Colonic mucosa (tissue), 4 donors: ENCODE results near the gene PRMT5. TPM values are rescaled to one million over a fixed set of nuclear protein-coding genes. Genes with fewer than 3 reads are reported as not detected.
A peak's percentile ranks its signal among the peaks of the same experiment; 100 is the strongest.

Experiments
- DNase-seq: peaks from one replicate; pipeline ENCODE4 v3.0.0-alpha.2; 2020
- H3K27ac ChIP-seq: fragments of 200-600 bp; one replicate; pipeline ENCODE4 v1.8.0; 2021
- H3K27me3 ChIP-seq: fragments of 200-600 bp; one replicate; pipeline ENCODE4 v1.8.0; 2021
- H3K36me3 ChIP-seq: fragments of 200-600 bp; one replicate; pipeline ENCODE4 v1.8.0; 2021
- H3K4me1 ChIP-seq: fragments of 200-600 bp; one replicate; pipeline ENCODE4 v1.8.0; 2021; ENCODE audit warnings: mild to moderate bottlenecking
- H3K4me3 ChIP-seq: fragments of 200-600 bp; one replicate; pipeline ENCODE4 v1.8.0; 2021
- H3K9ac ChIP-seq, 2 donors: one replicate each; pipeline ENCODE4 v1.7.0; 2013; ENCODE audit warnings: control low read depth in 2 of 2, low read depth in 2 of 2, low read length in 2 of 2
- H3K9me3 ChIP-seq: fragments of 200-600 bp; one replicate; pipeline ENCODE4 v1.8.0; 2021
- CTCF ChIP-seq: fragments of 200-600 bp; IDR thresholded peaks from one replicate; pipeline ENCODE4 v1.8.0; 2022; ENCODE audit warnings: antibody characterized with exemption, mild to moderate bottlenecking
- intact Hi-C: fragments of 100-400 bp; cut with DNase I; formaldehyde crosslinking; loops from one replicate; pipeline ENCODE4 v1.14.1; 2022
- total RNA-seq, 2 donors: library from RNA; stranded (reverse); fragmentation: NEBNext Ultra II Directional in 1 of 2; extraction: Animal tissue kit (Norgen Biotek cat#: 25700) in 1 of 2; gene quantifications; one replicate each; pipeline ENCODE4 v1.2.1, GENCODE V29; 2021
- donor health status: healthy.
- donor health status: DM: no; HTN: no; CAD: no.
- donor health status: DM: no; HTN: no; CAD: no.

The PRMT5 gene
- total RNA-seq: 10 to 100 TPM; 39.3 to 86.4 TPM

DNA sequence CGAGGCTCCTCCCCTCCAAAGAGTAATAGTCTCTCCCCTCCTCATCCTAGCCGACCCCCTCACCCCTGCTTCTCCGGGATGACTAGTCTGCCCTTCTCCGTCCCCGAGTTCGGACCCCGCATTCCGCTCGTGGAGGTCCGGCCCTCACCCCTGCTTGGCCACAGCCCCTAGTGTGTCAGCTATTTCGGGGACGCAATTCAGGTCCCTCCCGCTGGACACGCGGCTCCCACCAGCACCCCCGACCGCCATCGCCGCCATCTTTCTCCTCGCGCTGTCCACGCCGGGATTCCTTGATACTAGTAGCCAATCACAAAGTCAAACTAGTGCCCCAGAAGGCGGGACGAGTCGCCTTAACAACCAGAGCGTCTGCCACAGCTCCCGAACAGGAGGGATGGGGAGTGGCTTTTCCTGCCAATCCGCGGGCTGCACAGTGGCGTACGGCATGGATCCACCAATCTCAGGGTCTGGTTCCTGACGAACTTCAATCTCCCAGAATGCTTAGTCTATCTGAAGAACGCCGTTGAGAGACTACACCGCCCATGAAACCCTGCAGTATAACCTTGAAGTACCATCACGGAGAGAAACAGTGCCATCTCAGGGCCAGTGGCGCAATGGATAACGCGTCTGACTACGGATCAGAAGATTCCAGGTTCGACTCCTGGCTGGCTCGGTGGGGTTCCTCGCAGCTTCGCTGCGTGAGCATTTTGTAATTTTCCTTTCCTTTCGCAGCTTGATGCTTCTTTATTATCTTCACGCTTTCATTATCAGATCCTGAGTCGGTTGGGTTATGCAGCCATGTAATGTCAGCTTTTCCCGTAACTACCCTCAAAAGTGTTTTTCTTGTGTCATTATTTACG lies at the start of gene PRMT5:
TSS of gene PRMT5 (minus strand) at position 273 of the 857 bp plus-strand sequence. CDS start at position 258, 15 bp downstream.
- peaks cover 6% of the 10 kb centered on the region for H3K36me3 ChIP-seq
- peak within 1 kb of the TSS; percentile 65 for H3K4me3 ChIP-seq
- no peak for TF ChIP-seq CTCF
- peak within 1 kb of the TSS; percentile 82 for H3K27ac ChIP-seq
- intact Hi-C loops: no loop called here
- peak within 1 kb of the TSS; percentile 77 to 95 for H3K9ac ChIP-seq
- H3K27me3 ChIP-seq: no peaks in the 10 kb centered on the region
- no peaks in the 10 kb centered on the region for H3K4me1 ChIP-seq
- no peaks in the 10 kb centered on the region for H3K9me3 ChIP-seq
- DNase-seq: peak; percentile 99

DNA sequence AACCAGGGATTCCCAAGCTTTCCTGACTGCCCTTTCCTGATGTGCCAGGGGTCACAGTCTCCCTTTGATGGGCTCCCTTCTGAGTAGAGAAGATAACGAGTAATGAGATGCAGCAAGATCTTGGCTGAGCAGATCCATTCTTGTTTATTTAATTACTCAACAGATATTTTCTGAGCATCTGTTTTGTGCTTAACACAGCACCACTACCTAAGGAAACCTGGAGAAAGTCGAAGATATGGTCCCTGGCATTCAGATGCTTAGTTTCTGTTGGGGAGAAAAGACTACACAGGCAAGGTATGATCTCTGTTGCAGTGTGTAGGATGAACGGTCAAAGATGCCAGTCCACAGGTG lies 49.3 kb upstream of the PRMT5 start:
- no peak overlapping the region for H3K4me3 ChIP-seq
- DNase-seq: no peak
- H3K4me1 ChIP-seq: peaks cover 27% of the 10 kb centered on the region
- H3K9me3 ChIP-seq: no peaks in the 10 kb centered on the region
- no peak for TF ChIP-seq CTCF
- H3K36me3 ChIP-seq: no peaks in the 10 kb centered on the region
- intact Hi-C loops: no loop called here
- peaks cover 14% of the 10 kb centered on the region for H3K27me3 ChIP-seq
- peak overlapping the region in 1 of 2 donors; percentile 36 for H3K9ac ChIP-seq
- H3K27ac ChIP-seq: no peak overlapping the region

DNA sequence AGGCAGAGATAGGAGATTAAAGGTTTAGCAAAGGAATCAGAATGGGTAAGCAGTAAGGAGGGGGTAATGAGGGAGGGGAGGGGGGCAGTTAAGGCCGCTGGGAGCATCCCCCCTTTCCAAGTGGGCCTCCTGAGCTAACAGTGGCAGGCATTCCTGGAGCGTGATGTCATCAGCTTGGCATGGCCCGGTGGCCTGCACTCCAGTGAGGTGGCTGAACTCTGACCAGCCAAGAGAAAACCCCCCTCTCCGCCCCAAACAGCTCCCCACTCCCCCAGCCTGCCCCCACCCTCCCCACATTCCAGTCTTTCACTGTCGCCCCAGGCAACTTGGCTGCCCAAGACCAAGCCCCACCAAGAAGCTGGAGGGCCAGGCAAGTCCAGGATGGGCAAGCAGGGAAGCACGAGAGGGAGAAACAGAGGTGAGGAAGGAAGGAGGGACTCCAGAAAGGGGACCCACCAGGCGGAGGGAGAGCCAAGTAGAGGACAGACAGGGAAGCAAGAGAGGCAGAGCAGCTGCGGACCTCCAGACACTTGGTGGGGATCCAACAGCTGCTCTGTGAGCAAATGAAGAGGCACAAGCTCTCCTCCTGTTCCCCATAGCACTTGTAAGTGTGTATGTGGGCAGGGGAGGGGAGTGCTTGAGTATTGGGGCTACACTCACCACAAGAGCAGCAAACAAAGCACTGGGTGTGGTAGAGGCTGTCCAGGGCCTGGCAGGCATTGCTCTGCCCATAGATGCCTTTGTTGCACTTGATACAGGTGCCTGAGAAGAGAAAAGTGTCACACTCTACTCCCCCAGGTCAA lies 48.7 kb upstream of the PRMT5 start:
- H3K9ac ChIP-seq: peak overlapping the region in 1 of 2 donors; percentile 42
- DNase-seq: peak; percentile 69
- H3K36me3 ChIP-seq: no peaks in the 10 kb centered on the region
- H3K27me3 ChIP-seq: peaks cover 14% of the 10 kb centered on the region
- intact Hi-C loops: no loop called here
- no peak overlapping the region for H3K4me3 ChIP-seq
- TF ChIP-seq CTCF: no peak
- H3K9me3 ChIP-seq: no peaks in the 10 kb centered on the region
- peak overlapping the region; percentile 40 for H3K27ac ChIP-seq
- peaks cover 27% of the 10 kb centered on the region for H3K4me1 ChIP-seq

- Histone ChIP-seq H3K27me3 (peaks cover 14% of the 10 kb centered on the region), H3K4me3 (no peak overlapping the region), H3K36me3 (no peaks in the 10 kb centered on the region), H3K4me1 (peaks cover 27% of the 10 kb centered on the region), H3K27ac (peak overlapping the region; percentile 40), H3K9me3 (no peaks in the 10 kb centered on the region), H3K9ac (peak overlapping the region in 1 of 2 donors; percentile 42)
- intact Hi-C loops: no loop called here
- DNase-seq: no peak
- TF ChIP-seq CTCF: no peak
Observed at GRCh38 chr14:22977434-22977683, 48.2 kb upstream of the PRMT5 start.

- TF ChIP-seq CTCF: no peak
- Histone ChIP-seq H3K4me1 (peaks cover 27% of the 10 kb centered on the region), H3K27me3 (peaks cover 10% of the 10 kb centered on the region), H3K9ac (peak overlapping the region in 1 of 2 donors; percentile 42), H3K36me3 (no peaks in the 10 kb centered on the region), H3K27ac (peak overlapping the region; percentile 40), H3K9me3 (no peaks in the 10 kb centered on the region), H3K4me3 (no peak overlapping the region)
- intact Hi-C loops: no loop called here
- peak; percentile 76 for DNase-seq
Observed at GRCh38 chr14:22976620-22977433, 47.7 kb upstream of the PRMT5 start.
